Measurements from ENCODE around the gene RNASE7.

The RNASE7 gene

GRCh38 chr14:21014761-21015190 is 27.4 kb upstream of the RNASE7 start:
- Histone ChIP-seq H3K36me3 (ENCODE audit: control insufficient read depth, insufficient read depth, low read length) (no peaks in the 10 kb centered on the region), H3K4me3 (replicated peaks; ENCODE audit: low read depth, low read length) (no peak overlapping the region), H3K27me3 (replicated peaks; ENCODE audit: control insufficient read depth, insufficient read depth, low read length) (no peaks in the 10 kb centered on the region; the same call in none of the 2 replicates)
- TF ChIP-seq, protein P1, sequence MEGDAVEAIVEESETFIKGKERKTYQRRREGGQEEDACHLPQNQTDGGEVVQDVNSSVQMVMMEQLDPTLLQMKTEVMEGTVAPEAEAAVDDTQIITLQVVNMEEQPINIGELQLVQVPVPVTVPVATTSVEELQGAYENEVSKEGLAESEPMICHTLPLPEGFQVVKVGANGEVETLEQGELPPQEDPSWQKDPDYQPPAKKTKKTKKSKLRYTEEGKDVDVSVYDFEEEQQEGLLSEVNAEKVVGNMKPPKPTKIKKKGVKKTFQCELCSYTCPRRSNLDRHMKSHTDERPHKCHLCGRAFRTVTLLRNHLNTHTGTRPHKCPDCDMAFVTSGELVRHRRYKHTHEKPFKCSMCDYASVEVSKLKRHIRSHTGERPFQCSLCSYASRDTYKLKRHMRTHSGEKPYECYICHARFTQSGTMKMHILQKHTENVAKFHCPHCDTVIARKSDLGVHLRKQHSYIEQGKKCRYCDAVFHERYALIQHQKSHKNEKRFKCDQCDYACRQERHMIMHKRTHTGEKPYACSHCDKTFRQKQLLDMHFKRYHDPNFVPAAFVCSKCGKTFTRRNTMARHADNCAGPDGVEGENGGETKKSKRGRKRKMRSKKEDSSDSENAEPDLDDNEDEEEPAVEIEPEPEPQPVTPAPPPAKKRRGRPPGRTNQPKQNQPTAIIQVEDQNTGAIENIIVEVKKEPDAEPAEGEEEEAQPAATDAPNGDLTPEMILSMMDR (IDR thresholded peaks at IDR 0.05; ENCODE audit: insufficient read depth, low read length, poor library complexity, severe bottlenecking): peak; percentile 83
- peak; percentile 17 for DNase-seq (ENCODE audit: extremely low read depth, insufficient read length)

- DNase-seq (ENCODE audit: extremely low read depth, insufficient read length): no peak
- no peaks in the 10 kb centered on the region; the same call in none of the 2 replicates for H3K27me3 ChIP-seq (replicated peaks; ENCODE audit: control insufficient read depth, insufficient read depth, low read length)
- H3K36me3 ChIP-seq (ENCODE audit: control insufficient read depth, insufficient read depth, low read length): no peaks in the 10 kb centered on the region
- H3K4me3 ChIP-seq (replicated peaks; ENCODE audit: low read depth, low read length): no peak overlapping the region
- TF ChIP-seq, protein P1 (IDR thresholded peaks at IDR 0.05; ENCODE audit: insufficient read depth, low read length, poor library complexity, severe bottlenecking): no peak
Observed at GRCh38 chr14:21015312-21015711, 26.9 kb upstream of the RNASE7 start.

GRCh38 chr14:21016413-21017190 is 25.6 kb upstream of the RNASE7 start:
- no peak for DNase-seq (ENCODE audit: extremely low read depth, insufficient read length)
- TF ChIP-seq, protein P1 (IDR thresholded peaks at IDR 0.05; ENCODE audit: insufficient read depth, low read length, poor library complexity, severe bottlenecking): no peak
- Histone ChIP-seq H3K36me3 (ENCODE audit: control insufficient read depth, insufficient read depth, low read length) (no peaks in the 10 kb centered on the region), H3K27me3 (replicated peaks; ENCODE audit: control insufficient read depth, insufficient read depth, low read length) (no peaks in the 10 kb centered on the region; the same call in none of the 2 replicates), H3K4me3 (replicated peaks; ENCODE audit: low read depth, low read length) (no peak overlapping the region)

- DNase-seq (ENCODE audit: extremely low read depth, insufficient read length): no peak
- no peaks in the 10 kb centered on the region for H3K36me3 ChIP-seq (ENCODE audit: control insufficient read depth, insufficient read depth, low read length)
- no peaks in the 10 kb centered on the region; the same call in none of the 2 replicates for H3K27me3 ChIP-seq (replicated peaks; ENCODE audit: control insufficient read depth, insufficient read depth, low read length)
Observed at GRCh38 chr14:21017528-21018245, 24.5 kb upstream of the RNASE7 start.

GRCh38 chr14:21018286-21018685 is 23.9 kb upstream of the RNASE7 start:
- Histone ChIP-seq H3K36me3 (ENCODE audit: control insufficient read depth, insufficient read depth, low read length) (no peaks in the 10 kb centered on the region), H3K4me3 (replicated peaks; ENCODE audit: low read depth, low read length) (no peak overlapping the region), H3K27me3 (replicated peaks; ENCODE audit: control insufficient read depth, insufficient read depth, low read length) (no peaks in the 10 kb centered on the region; the same call in none of the 2 replicates)
- TF ChIP-seq, protein P1 (IDR thresholded peaks at IDR 0.05; ENCODE audit: insufficient read depth, low read length, poor library complexity, severe bottlenecking): no peak
- DNase-seq (ENCODE audit: extremely low read depth, insufficient read length): no peak

More at GRCh38 chr14:21017528-21018245, 24.5 kb upstream of the RNASE7 start:
- TF ChIP-seq, protein P1 (IDR thresholded peaks at IDR 0.05; ENCODE audit: insufficient read depth, low read length, poor library complexity, severe bottlenecking): no peak
- H3K4me3 ChIP-seq (replicated peaks; ENCODE audit: low read depth, low read length): no peak overlapping the region

All from GM06990 (cell line).